Left lung (tissue), 14 donors: ENCODE data around the gene CHIC2. TPM values are rescaled to one million over a fixed set of nuclear protein-coding genes. Genes with fewer than 3 reads are reported as not detected.
"Not testable (repeated sequence)": the region's sequence is repeated elsewhere in the genome, so short reads cannot be mapped to it uniquely, and the experiment has no call there.

Experiments
- ATAC-seq: fragments of 200-7000 bp; cut with Tn5 transposase; one replicate; pipeline ENCODE4 v1.9.1; 2020; ENCODE audit warnings: moderate library complexity
- DNase-seq, 4 donors: peaks; one replicate each; pipeline ENCODE4 v3.0.0-alpha.2; 2013 to 2020
- H3K27ac ChIP-seq, 2 donors: fragments of 200-600 bp; sonication (generic) in 1 of 2; one replicate each; pipeline versions ENCODE4 v1.5.0 to v1.8.0; 2020 to 2021
- H3K27me3 ChIP-seq, 2 donors: fragments of 200-600 bp; sonication (generic) in 1 of 2; one replicate each; pipeline versions ENCODE4 v1.5.0 to v1.8.0; 2020 to 2021
- H3K36me3 ChIP-seq, 2 donors: fragments of 200-600 bp; sonication (generic) in 1 of 2; one replicate each; pipeline versions ENCODE4 v1.5.0 to v1.8.0; 2020 to 2021
- H3K4me1 ChIP-seq, 2 donors: fragments of 200-600 bp; one replicate each; pipeline ENCODE4 v1.8.0; 2021
- H3K4me3 ChIP-seq, 2 donors: fragments of 200-600 bp; sonication (generic) in 1 of 2; one replicate each; pipeline versions ENCODE4 v1.5.0 to v1.8.0; 2020 to 2021; ENCODE audit warnings: mild to moderate bottlenecking in 1 of 2
- H3K9me3 ChIP-seq, 2 donors: fragments of 200-600 bp; sonication (generic) in 1 of 2; one replicate each; pipeline versions ENCODE4 v1.5.0 to v1.8.0; 2020 to 2021
- intact Hi-C, 2 donors: fragments of 100-400 bp; cut with DNase I; formaldehyde crosslinking; loops; one replicate each; pipeline versions ENCODE4 v1.11.2 to v1.14.2; 2022
- long read RNA-seq, 12 donors: library from polyadenylated mRNA in 2 of 12; unstranded in 2 of 12; transcript quantifications; one replicate each; pipeline ENCODE4 v2.0.0 and lab custom pipeline, GENCODE V29; 2019 to 2026
- polyA plus RNA-seq, 6 donors: library from polyadenylated mRNA; unstranded; fragments of 120-200 nt; gene quantifications; one replicate each; pipeline ENCODE4 v1.2.1, GENCODE V29; 2013; ENCODE audit not compliant: insufficient read length in 6 of 6
- total RNA-seq, 2 donors: library from RNA; stranded (reverse); fragmentation: NEBNext Ultra II Directional; extraction: Animal tissue kit (Norgen Biotek cat#: 25700); gene quantifications; one replicate each; pipeline ENCODE4 v1.2.1, GENCODE V29; 2021
- TF ChIP-seq, protein P1 (sequence below), 2 donors: fragments of 200-600 bp; sonication (generic) in 1 of 2; IDR thresholded peaks; one replicate each; pipeline versions ENCODE4 v1.5.0 to v1.8.0; 2021; ENCODE audit warnings: antibody characterized with exemption in 2 of 2
- donor health status: DM: no; HTN: yes; CAD: no.
- donor health status: DM: no; HTN: no; CAD: no.

CHIC2 gene
- total RNA-seq (10 to 100 TPM; 18.5 to 22.3 TPM), polyA plus RNA-seq (10 to 100 TPM; 25.7 to 34.9 (median 29.1) TPM)
- long read RNA-seq, donor 1, transcript CHIC2-201 (6 exons, 1,194 nt), result major isoform, 21 of 30 reads
- long read RNA-seq, donor 1, partial matches to known transcripts, result 8 of 30 reads
- long read RNA-seq, donor 1, other reads (novel, unspliced or antisense), result 0 of 30 reads
- long read RNA-seq, donor 2, transcript CHIC2-201 (6 exons, 1,194 nt), result major isoform, 15 of 17 reads
- long read RNA-seq, donor 2, partial matches to known transcripts, result 0 of 17 reads
- long read RNA-seq, donor 2, other reads (novel, unspliced or antisense), result 0 of 17 reads
- long read RNA-seq, donor 3, transcript CHIC2-201 (6 exons, 1,194 nt), result major isoform, 12 of 14 reads
- long read RNA-seq, donor 3, partial matches to known transcripts, result 0 of 14 reads
- long read RNA-seq, donor 3, other reads (novel, unspliced or antisense), result 0 of 14 reads
- long read RNA-seq, donor 4, transcript CHIC2-201 (6 exons, 1,194 nt), result major isoform, 19 of 24 reads
- long read RNA-seq, donor 4, partial matches to known transcripts, result 0 of 24 reads
- long read RNA-seq, donor 4, other reads (novel, unspliced or antisense), result 1 of 24 reads
- long read RNA-seq, donor 5, transcript CHIC2-201 (6 exons, 1,194 nt), result major isoform, 19 of 20 reads
- long read RNA-seq, donor 5, partial matches to known transcripts, result 0 of 20 reads
- long read RNA-seq, donor 5, other reads (novel, unspliced or antisense), result 0 of 20 reads
- long read RNA-seq, donor 6, transcript CHIC2-201 (6 exons, 1,194 nt), result major isoform, 19 of 20 reads
- long read RNA-seq, donor 6, partial matches to known transcripts, result 0 of 20 reads
- long read RNA-seq, donor 6, other reads (novel, unspliced or antisense), result 0 of 20 reads
- long read RNA-seq, donor 7, transcript CHIC2-201 (6 exons, 1,194 nt), result major isoform, 14 of 14 reads
- long read RNA-seq, donor 7, partial matches to known transcripts, result 0 of 14 reads
- long read RNA-seq, donor 7, other reads (novel, unspliced or antisense), result 0 of 14 reads
- long read RNA-seq, donor 8, transcript CHIC2-201 (6 exons, 1,194 nt), result major isoform, 10 of 10 reads
- long read RNA-seq, donor 8, partial matches to known transcripts, result 0 of 10 reads
- long read RNA-seq, donor 8, other reads (novel, unspliced or antisense), result 0 of 10 reads
- long read RNA-seq, donor 9, partial matches to known transcripts, result 0 of 1 reads
- long read RNA-seq, donor 9, other reads (novel, unspliced or antisense), result 0 of 1 reads
- long read RNA-seq, donor 10, transcript CHIC2-201 (6 exons, 1,194 nt), result major isoform, 10 of 13 reads
- long read RNA-seq, donor 10, partial matches to known transcripts, result 0 of 13 reads
- long read RNA-seq, donor 10, other reads (novel, unspliced or antisense), result 1 of 13 reads
- long read RNA-seq, donor 11, transcript CHIC2-201 (6 exons, 1,194 nt), result major isoform, 21 of 22 reads
- long read RNA-seq, donor 11, partial matches to known transcripts, result 0 of 22 reads
- long read RNA-seq, donor 11, other reads (novel, unspliced or antisense), result 0 of 22 reads
- long read RNA-seq, donor 12, transcript CHIC2-201 (6 exons, 1,194 nt), result major isoform, 15 of 16 reads
- long read RNA-seq, donor 12, partial matches to known transcripts, result 0 of 16 reads
- long read RNA-seq, donor 12, other reads (novel, unspliced or antisense), result 0 of 16 reads

DNA sequence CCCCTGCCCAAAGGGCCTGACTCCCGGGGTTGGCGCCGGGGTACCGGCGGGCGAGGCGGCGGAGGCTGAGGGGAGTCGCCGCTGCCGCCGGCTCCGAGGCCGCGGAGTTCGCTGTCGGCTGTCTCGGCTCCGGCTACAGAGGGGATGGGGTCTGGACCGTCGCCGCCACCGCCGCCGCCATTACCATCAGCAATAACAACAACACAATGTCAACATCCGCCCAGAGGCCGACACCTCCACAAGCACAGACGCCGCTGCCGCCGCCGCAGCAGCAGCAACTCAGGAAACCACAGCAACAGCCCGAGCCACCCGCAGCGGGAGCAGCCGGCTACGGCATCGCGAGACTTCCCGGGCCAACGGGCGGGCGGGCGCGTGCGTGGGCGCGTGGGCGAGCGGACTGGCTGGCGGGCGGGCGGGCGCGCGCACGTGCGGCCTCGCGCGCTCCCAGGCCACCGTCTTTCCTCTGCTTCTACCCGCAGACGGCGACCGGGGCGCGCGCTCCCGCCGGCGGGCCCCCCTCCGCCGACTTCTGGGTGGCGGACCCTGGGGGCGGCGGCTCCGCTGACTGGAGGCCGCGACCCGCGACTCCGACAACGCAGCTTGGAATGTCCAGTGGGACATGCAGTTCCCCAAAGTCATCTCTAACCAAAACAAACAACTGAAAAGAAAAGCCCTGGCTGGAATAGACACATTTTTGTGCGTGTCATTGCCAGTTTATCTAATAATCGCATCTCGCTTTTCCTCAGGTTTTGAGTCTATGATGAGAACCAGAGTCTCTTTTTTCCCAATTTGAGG, at the start of gene CHIC2:
Gene CHIC2 (minus strand): TSS at position 289 of the 795 bp plus-strand sequence. CDS start 305 bp downstream, outside the sequence.
- Histone ChIP-seq H3K4me1 (peaks cover 20 to 47% of the 10 kb centered on the region in 2 donors), H3K36me3 (no peaks in the 10 kb centered on the region), H3K27ac (peak within 1 kb of the TSS; percentile 95 to 98), H3K27me3 (no peaks in the 10 kb centered on the region), H3K9me3 (no peaks in the 10 kb centered on the region), H3K4me3 (peak within 1 kb of the TSS; percentile 74 to 85)
- intact Hi-C loops, result no loop called here
- peak; percentile 95 for ATAC-seq
- TF ChIP-seq, protein P1, sequence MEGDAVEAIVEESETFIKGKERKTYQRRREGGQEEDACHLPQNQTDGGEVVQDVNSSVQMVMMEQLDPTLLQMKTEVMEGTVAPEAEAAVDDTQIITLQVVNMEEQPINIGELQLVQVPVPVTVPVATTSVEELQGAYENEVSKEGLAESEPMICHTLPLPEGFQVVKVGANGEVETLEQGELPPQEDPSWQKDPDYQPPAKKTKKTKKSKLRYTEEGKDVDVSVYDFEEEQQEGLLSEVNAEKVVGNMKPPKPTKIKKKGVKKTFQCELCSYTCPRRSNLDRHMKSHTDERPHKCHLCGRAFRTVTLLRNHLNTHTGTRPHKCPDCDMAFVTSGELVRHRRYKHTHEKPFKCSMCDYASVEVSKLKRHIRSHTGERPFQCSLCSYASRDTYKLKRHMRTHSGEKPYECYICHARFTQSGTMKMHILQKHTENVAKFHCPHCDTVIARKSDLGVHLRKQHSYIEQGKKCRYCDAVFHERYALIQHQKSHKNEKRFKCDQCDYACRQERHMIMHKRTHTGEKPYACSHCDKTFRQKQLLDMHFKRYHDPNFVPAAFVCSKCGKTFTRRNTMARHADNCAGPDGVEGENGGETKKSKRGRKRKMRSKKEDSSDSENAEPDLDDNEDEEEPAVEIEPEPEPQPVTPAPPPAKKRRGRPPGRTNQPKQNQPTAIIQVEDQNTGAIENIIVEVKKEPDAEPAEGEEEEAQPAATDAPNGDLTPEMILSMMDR (IDR thresholded peaks at IDR 0.05), result no peak
- DNase-seq, result peak; percentile 93 to 99 (median 96)

DNA sequence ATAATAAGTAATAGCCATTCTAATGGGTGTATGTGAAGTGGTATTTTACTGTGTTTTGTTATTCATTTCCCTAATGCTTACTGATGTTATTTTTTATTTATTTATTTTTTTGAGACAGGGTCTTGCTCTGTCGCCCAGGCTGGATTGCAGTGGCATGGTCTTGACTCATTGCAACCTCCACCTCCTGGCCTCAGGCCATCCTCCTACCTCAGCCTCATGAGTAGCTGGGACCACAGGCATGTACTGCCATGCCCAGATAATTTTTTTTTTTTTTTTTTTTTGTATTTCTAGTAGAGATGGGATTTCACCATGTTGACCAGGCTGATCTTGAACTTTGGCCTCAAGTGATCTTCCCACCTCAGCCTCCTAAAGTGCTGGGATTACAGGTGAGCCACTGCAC, 48.8 kb upstream of the CHIC2 start:
- DNase-seq, ATAC-seq, H3K27ac ChIP-seq, H3K4me1 ChIP-seq, intact Hi-C loops, H3K9me3 ChIP-seq, H3K36me3 ChIP-seq, H3K4me3 ChIP-seq: not testable (repeated sequence)
- H3K27me3 ChIP-seq, result peaks cover 42 to 61% of the 10 kb centered on the region in 2 donors

DNA sequence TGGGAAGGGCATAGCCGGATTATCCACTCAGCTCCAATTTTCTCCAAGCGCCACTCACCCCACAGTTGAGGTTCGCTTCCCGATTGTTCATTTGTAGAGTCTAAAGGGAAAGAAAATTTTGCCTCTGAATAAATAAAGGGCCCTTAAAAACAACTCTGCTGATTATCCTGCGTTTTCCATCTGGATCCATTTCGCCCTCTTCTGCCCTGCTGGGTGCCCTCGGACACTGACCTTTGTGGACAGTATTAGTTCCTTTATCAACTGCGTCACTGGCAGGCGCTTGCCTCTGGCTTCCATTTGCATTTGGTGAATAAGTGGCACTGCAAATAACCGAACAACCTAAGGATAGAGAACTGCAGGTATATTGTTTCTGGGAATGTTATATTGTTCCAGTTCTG, 45.6 kb upstream of the CHIC2 start:
- ATAC-seq, result no peak
- no peaks in the 10 kb centered on the region for H3K4me1 ChIP-seq
- peaks cover 68 to 92% of the 10 kb centered on the region in 2 donors for H3K27me3 ChIP-seq
- H3K27ac ChIP-seq, result no peak overlapping the region
- no peaks in the 10 kb centered on the region for H3K9me3 ChIP-seq
- intact Hi-C loops, result no loop called here
- TF ChIP-seq, protein P1 (IDR thresholded peaks at IDR 0.05), result no peak
- H3K4me3 ChIP-seq, result no peak overlapping the region
- no peaks in the 10 kb centered on the region for H3K36me3 ChIP-seq
- no peak for DNase-seq

DNA sequence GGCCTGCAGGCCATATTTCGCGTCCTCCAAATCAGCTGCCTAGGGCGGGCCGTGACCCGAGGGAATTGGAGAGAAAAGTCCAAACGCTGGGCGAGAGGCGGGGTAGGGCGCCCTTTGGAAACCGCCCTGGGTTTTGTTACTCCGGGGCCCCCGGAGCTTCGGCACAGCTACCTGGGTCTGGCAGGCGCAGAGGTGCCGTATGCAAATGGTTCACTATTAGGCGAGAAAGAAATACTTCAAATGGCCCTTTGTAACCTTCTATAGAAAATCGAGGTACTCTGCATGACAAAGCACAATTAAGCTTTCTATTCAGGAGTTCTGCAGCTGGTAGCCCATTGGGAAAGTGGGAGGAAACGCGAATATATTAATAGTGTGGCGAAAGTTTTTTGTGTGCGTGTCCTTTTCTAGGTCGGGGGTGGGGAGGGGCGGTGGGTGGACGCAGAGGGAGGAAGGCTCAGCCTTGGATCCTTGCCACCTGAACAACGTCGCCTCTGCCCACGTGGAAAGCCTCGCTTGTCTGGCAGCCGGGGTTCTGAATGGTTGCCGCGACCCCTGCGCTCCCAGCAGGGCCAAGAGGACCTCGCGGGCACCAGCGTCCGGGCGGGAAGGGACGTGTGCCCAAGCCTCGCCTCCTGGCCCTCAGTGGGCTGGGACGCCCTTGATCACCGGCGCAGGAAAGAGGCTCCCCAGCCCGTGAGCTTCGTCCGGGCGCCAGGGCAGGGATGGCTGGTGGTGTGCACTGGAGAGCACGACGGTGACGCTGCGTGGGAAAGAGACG, 45.0 kb upstream of the CHIC2 start:
- H3K4me1 ChIP-seq, result peaks cover 0 to under 1% of the 10 kb centered on the region in 2 donors
- no peaks in the 10 kb centered on the region for H3K36me3 ChIP-seq
- no peak for ATAC-seq
- no peak overlapping the region for H3K27ac ChIP-seq
- TF ChIP-seq, protein P1 (IDR thresholded peaks at IDR 0.05), result no peak
- peaks cover 74 to 98% of the 10 kb centered on the region in 2 donors for H3K27me3 ChIP-seq
- H3K9me3 ChIP-seq, result no peaks in the 10 kb centered on the region
- no peak for DNase-seq
- no peak overlapping the region for H3K4me3 ChIP-seq
- intact Hi-C loops, result no loop called here
